Activated CD8-positive, alpha-beta memory T cell treated with anti-CD3 and anti-CD28 coated beads for 24 hours (primary cell): ENCODE data around the gene PM20D1.
"Not testable (repeated sequence)": the region's sequence is repeated elsewhere in the genome, so short reads cannot be mapped to it uniquely, and the experiment has no call there.

ENCODE experiments used
- DNase-seq: peaks from one replicate; pipeline ENCODE4 v3.0.0-alpha.2; 2020

PM20D1 gene

DNA sequence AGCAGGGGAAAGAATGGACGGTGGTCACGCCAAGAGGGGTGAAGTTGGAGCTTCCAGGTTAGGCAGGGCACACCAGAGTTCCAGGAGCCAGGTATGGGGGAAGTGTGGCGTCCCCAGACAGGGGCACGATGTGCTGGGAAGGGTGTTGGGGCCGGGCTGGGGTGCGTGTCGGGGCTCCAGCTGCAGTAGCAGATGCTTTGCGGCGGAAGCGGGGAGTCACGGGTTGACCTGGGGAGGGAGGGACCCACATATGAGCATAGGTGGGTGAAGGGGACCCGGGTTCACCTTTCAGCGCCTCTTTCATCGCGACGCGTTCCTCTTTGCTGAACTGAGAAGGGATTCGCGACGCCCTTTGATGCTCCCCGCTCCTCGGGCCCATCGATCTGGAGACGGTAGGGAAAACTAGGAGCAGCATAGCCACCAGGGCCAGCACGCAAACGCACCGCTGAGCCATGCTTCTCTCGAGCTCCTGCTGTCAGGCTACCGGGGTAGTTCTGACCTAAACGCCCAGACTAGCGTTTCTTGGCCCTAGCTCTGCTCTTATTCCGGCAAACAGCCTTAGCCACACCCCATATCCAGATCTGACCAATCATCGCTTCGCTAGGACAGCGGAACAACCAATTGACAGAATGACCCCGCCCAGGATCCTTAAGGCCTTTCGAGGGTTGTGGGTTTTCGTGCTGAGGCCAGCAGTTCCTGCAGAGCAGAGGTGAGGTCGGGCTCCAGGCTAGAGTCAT is at the start of gene PM20D1:
Gene PM20D1, minus strand, starts transcription at position 514 of the 737 bp plus-strand sequence. Its CDS starts 60 bp downstream, at position 454.
- peak; percentile 88 for DNase-seq

DNA sequence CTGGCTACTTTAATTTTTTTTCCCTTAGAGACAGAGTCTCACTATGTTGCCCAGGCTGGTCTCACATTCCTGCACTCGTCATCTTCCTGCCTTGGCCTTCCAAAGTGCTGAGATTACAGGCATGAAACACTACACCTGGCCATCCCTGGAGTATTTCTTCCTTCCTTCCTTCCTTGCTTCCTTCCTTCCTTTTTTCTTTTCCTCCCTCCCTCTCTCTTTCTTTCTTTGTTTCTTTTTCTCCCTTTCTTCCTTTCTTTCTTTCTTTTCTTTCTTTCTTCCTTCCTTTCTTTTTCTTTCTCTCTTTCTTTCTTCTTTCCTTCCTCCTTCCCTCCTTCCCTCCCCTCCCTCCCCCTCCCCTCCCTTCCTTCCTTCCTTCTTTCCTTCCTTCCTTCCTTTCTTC is 46.4 kb upstream of the PM20D1 start:
- no peak for DNase-seq

DNA sequence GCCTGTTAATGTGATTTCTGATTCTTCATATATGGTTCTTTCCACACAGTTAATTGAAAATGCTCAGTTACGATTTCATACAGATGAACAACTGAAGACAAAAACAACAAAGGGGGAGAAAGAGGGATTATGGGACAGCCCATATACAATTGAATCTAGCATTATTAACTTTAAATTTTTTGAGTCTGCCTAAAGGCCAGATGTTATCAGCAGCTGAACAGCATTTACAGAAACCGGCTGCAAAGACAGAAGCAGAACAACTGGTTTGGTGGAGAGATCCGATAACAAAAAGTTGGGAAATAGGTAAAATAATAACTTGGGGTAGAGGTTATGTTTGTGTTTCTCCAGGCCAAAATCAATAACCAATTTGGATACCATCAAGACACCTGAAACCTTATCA is 44.2 kb upstream of the PM20D1 start:
- not testable (repeated sequence) for DNase-seq

DNA sequence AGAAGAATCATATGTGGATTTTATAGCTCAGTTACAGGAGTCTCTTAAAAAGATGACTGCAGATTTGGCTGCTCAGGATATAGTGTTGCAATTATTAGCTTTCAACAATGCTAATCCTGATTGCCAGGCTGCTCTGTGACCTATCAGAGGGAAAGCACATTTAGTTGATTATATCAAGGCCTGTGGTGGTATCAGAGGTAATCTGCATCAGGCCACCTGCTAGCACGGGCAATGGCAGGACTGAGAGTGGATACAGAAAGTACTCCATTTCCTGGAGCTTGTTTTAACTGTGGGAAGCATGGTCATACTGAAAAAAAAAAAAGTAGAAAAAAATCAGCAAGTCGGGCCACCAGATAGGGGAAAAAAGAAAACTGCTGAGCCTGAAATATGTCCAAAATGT is 42.2 kb upstream of the PM20D1 start:
- DNase-seq: not testable (repeated sequence)

GRCh38 chr1:205891481-205891880 is 41.5 kb upstream of the PM20D1 start:
- DNase-seq: not testable (repeated sequence)

DNA sequence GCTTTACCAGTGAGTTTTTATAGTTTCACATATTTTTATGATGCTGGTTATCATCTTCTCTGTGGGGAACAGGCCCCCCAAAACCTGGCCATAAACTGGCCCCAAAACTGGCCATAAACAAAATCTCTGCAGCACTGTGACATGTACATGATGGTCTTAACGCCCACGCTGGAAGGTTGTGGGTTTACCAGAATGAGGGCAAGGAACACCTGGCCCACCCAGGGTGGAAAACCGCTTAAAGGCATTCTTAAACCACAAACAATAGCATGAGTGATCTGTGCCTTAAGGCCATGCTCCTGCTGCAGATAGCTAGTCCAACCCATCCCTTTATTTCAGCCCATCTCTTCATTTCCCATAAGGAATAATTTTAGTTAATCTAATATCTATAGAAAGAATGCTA is 40.7 kb upstream of the PM20D1 start:
- not testable (repeated sequence) for DNase-seq

GRCh38 chr1:205889706-205890105 is 39.8 kb upstream of the PM20D1 start:
- not testable (repeated sequence) for DNase-seq

DNA sequence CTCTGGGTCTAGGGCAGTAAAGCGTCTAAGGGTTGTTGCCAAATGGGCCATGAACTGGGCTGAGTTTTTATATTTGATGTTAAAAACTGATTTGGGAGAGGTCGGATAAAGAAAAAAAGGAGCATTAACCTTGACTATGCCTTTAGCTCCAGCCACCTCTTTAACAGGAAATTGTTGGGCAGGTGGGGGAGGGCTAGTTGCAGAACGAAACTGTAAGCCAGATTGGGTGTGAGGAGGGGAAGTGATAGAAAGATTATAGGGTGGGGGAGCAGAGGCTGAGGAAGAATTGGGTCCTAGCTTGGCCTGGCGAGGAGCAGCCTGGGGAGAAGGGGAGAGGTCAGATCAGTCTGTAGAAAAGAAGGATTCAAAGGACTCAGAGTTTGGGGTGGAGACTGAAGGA is 39.1 kb upstream of the PM20D1 start:
- DNase-seq: not testable (repeated sequence)

- no peak for DNase-seq
These were observed 33.9 kb upstream of the PM20D1 start for GRCh38 chr1:205883792-205884191.

GRCh38 chr1:205880923-205881322 is 31.0 kb upstream of the PM20D1 start:
- no peak for DNase-seq

DNA sequence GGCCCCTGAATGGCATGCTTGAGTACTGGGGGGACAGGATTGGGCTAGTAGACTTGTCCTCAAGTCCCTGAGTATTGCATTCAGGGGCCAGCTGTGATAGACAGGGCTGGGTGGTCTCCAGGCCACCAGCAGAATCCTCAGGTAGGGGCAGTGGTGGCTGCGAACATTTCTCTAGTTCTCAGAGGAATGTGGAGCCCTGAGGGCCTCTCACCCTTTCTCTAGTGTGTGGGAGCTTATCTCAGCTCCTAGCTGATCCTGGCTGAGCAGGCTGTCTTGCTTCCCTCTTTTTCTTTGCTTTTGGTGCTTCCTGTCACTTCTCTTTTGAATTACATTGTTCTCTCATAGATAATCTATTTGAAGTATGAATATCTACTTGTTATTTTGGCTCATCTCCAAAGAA is 30.0 kb upstream of the PM20D1 start:
- no peak for DNase-seq

DNA sequence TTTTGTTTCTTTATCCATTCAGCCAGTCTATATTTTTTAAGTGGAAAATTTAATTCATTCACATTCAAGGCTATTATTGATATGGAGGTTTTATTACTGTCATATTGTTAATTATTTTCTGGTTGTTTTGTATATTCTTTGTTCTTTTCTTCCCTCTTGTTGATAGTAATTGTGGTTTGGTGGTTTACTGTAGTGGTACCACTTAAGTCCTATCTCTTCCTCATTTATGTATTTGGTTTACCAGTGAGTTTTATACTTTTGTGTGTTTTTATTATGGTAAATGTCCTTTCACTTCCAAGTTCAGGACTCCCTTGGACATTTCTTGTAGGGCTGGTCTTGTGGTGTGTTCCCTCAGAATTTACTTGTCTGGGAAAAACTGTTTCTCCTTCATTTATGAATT is 28.1 kb upstream of the PM20D1 start:
- no peak for DNase-seq

GRCh38 chr1:205873148-205873547 is 23.2 kb upstream of the PM20D1 start:
- not testable (repeated sequence) for DNase-seq

- DNase-seq: no peak
These were observed 20.3 kb upstream of the PM20D1 start for GRCh38 chr1:205870236-205870635.

DNA sequence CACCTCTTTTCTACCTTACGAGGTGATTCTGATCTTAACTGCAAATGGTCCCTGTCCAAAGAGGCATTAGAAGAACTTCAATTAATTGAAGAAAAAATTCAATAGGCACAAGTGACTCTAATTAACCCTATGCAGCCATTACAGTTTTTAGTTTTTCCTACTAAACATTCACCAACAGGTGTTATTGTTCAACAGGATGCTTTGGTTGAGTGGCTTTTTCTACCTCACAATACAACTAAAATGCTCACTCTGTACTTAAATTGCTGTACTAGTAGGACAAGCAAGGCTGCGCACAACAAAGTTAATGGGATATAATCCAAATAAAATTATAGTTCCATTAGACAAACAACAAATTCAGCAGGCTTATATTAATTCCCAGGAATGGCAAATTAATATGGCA is 11.6 kb upstream of the PM20D1 start:
- DNase-seq: no peak

DNA sequence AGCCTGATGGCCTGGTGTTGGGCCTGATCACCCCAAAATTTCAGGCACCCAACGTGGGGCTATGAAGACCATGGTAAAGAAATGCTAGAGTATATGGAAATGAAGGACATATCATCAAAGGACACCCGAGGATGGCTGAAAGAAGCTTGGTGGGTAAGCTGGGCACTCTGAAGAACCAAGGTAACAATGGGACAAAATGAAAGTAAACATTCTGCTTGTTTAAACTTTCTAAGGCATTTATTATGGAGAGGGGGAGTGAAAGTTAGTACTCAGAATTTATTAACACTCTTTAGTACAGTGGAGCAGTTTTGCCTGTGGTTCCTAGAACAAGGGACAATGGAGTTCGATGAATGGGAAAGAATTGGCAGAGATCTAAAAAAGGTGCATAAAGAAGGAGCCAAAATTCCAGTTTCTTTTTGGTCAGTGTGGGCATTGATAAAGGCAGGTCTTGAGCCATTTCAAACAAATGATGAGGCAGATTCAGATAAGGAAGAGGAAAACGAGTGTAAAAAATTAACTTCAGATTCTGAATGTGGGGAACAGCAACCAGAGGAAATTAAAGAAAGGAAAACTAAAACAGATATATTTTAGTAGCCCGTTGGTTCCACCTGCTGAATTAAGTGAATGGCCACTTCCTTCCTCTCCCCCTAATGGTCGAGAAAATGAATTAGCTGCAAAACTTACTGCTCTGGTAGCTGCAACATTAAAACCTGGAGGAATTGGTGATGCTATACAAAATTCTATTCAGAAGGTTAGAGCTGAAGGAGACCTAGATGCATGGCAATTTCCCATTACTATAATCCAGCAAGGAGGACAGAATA is 8.4 kb upstream of the PM20D1 start:
- DNase-seq: no peak

- DNase-seq: not testable (repeated sequence)
These were observed 7.6 kb upstream of the PM20D1 start for GRCh38 chr1:205857501-205857900.

DNA sequence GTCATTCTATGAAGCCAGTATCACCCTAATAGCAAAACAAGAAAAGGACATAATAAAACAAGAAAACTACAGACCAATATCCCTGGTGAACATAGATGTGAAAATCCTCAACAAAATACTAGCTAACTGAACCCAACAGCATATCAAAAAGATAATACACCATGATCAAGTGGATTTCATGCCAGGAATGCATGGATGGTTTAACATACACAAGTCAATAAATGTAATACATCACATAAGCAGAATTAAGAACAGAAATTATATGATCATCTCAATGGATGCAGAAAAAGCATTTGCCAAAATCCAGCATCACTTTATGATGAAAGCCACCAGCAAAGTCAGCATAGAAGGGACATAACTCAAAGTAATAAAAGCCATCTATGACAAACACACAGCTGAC is 6.5 kb upstream of the PM20D1 start:
- no peak for DNase-seq

GRCh38 chr1:205852969-205853368 is 3.0 kb upstream of the PM20D1 start:
- no peak for DNase-seq

DNA sequence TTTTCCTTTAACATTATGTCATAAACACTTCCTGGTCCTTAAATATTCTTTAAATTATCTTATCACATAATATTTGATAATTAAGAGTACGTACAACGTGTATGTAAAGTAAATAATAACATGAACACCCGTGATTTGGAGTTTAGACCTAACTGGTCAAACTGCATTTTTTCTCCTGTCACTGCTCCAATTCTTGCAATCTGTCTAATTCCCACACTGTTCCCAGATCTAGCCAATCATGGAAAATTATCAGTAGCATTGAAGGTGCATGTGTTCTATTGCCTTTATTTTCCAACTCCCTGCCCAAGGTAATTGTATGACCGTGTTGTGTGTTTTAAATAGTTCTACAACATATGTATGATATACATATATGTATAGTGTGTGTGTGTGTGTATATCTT is 2.1 kb upstream of the PM20D1 start:
- DNase-seq: no peak

DNA sequence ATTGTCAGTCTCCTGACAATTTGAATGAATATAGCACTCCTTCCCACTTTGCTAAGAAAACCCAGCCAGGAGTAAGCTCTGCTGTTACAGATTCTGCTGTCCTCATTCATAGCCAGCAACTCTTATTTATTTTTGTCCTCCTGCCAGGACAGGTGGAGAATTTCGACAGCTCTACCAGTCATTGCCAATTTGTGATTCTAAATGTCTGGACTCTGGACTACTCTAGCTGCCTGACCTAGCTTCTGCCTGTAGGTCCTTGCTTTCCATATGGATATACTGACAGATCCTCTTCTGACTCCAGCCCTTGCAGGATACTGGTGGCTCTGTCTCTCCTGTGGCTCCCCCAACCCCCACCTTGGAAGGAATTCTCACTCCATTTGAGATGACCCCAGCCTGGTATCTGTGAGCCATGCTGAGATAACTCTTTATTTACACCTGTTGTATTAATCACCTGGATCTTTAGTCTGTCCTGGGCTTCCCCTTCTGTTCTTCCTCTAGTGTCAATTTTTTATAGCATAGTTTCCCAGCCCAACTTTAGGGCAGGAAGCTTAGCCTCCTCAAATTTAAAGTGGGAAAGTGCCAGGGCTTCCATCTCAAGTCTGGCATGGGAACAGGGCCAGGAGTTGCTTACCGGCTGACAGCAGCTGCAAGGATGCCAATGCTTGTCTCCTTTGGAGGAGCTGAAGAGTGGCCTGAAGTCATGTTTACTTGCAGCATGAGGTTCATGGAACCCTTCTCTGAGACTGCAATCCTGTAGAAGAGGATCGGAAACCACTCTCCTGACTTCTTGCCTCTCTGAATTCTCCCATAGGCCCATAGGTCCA is 6.7 kb downstream of the PM20D1 start:
- no peak for DNase-seq

DNA sequence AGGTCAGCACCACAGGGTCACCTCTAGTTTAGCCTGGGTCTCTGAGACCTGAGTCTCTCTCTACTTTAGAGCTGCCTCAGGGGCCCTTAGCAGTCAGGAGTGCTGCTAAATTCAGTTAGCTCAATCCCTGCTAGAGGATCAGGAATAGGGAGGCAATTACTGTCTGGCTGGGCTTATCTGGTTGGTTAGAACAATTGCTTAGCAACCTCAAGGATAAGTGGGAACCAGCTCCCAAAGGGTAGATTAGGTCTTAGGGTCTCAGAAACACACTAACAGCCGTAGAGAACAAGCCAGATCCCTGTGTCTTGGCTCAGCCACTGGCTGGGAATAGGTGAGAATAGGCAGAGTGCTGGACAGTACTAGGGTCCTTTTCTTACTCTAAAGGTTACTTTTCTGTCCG is 7.7 kb downstream of the PM20D1 start:
- DNase-seq: no peak
